K562 (cell line): ENCODE results near the gene TANC1. TPM values are rescaled to one million over a fixed set of nuclear protein-coding genes. Genes with fewer than 3 reads are reported as not detected.

ENCODE experiments used
- ATAC-seq: fragments of 200-7000 bp; cut with Tn5 transposase; 3 replicates; pipeline ENCODE4 v1.9.1; 2020; ENCODE audit warnings: moderate library complexity
- BruUV-seq: library from RNA; stranded (reverse); fragments of 400-500 nt; replicated peaks from 2 replicates; lab custom pipeline; 2021; lab: Mats Ljungman, UMichigan
- CTCF ChIA-PET: fragments of 300-600 bp; formaldehyde crosslinking; extraction: SDS; loops from one replicate; lab custom pipeline; 2021; ENCODE audit warnings: low intra/inter-chr PET ratio; lab: Yijun Ruan, JAX
- POLR2A ChIA-PET: fragments of 300-600, 350-650 bp; sonication (Branson Sonifier 250); formaldehyde crosslinking; extraction: SDS; loops from one replicate; lab custom pipeline; 2021; ENCODE audit warnings: antibody characterized with exemption, inconsistent platforms; lab: Yijun Ruan, JAX
- DNase-seq, 4 experiments: peaks; one replicate each; pipeline versions ENCODE4 v3.0.0 to v3.0.0-alpha.2; 2011 to 2018; ENCODE audit warnings: low spot score in 3 of 4, mixed read lengths in 3 of 4; ENCODE audit errors: extremely low read depth in 1 of 4
- FAIRE-seq: peaks from 2 replicates; lab custom pipeline; 2011; peaks lifted over from hg19 to GRCh38; lab: Jason Lieb, UNC
- H2AFZ ChIP-seq: 2 replicates; pipeline ENCODE4 v1.6.0; 2011; ENCODE audit warnings: low read depth, low read length, control low read depth, inconsistent platforms
- H3K27ac ChIP-seq: fragments of 200-600 bp; 3 replicates; pipeline ENCODE4 v1.8.0; 2011; ENCODE audit warnings: low read depth, mild to moderate bottlenecking, control low read depth, inconsistent platforms, low read length, moderate library complexity, mixed read lengths; ENCODE audit errors: extremely low read depth
- H3K27me3 ChIP-seq, 2 experiments: fragments of 300-600 bp in 1 of 2; 2 replicates in 1 of 2; 3 replicates in 1 of 2; pipeline versions ENCODE4 v1.6.0 to v1.8.0; 2011; ENCODE audit warnings: inconsistent platforms in 2 of 2, low read length in 2 of 2, mild to moderate bottlenecking in 1 of 2, mixed read lengths in 1 of 2, moderate library complexity in 1 of 2; ENCODE audit not compliant: control insufficient read depth in 2 of 2, insufficient read depth in 2 of 2
- H3K36me3 ChIP-seq: fragments of 300-600 bp; 3 replicates; pipeline ENCODE4 v1.8.0; 2011; ENCODE audit warnings: mild to moderate bottlenecking, low read length, inconsistent platforms; ENCODE audit not compliant: control insufficient read depth, insufficient read depth
- H3K4me1 ChIP-seq, 2 experiments: fragments of 200-600 bp in 1 of 2; replicated peaks in 1 of 2; 2 replicates in 1 of 2; 3 replicates in 1 of 2; pipeline versions ENCODE4 v1.5.1 to v1.8.0; 2011; ENCODE audit warnings: inconsistent platforms in 2 of 2, low read length in 2 of 2, mild to moderate bottlenecking in 1 of 2, mixed read lengths in 1 of 2, moderate library complexity in 1 of 2; ENCODE audit not compliant: control insufficient read depth in 2 of 2, insufficient read depth in 2 of 2
- H3K4me2 ChIP-seq: 2 replicates; pipeline ENCODE4 v1.6.1; 2011; ENCODE audit warnings: low read length, control low read depth, inconsistent platforms, mixed read lengths; ENCODE audit not compliant: insufficient read depth
- H3K4me3 ChIP-seq: fragments of 200-600 bp; sonication (generic), shearing (Covaris generic); 2 replicates; pipeline ENCODE4 v1.5.1; 2016; ENCODE audit warnings: control low read depth, inconsistent platforms
- H3K79me2 ChIP-seq: fragments of 200-600 bp; 3 replicates; pipeline ENCODE4 v1.8.0; 2011; ENCODE audit warnings: low read length, inconsistent platforms; ENCODE audit not compliant: control insufficient read depth, insufficient read depth
- H3K9ac ChIP-seq, 2 experiments: 2 replicates each; pipeline versions ENCODE4 v1.6.0 to v1.6.1; 2011; ENCODE audit warnings: low read depth in 2 of 2, low read length in 2 of 2, control low read depth in 1 of 2, inconsistent platforms in 1 of 2, mild to moderate bottlenecking in 1 of 2, mixed read lengths in 1 of 2; ENCODE audit not compliant: insufficient read depth in 1 of 2
- H3K9me1 ChIP-seq: one replicate; pipeline ENCODE4 v1.6.0; 2011; ENCODE audit warnings: inconsistent platforms, mild to moderate bottlenecking, low read length, moderate library complexity; ENCODE audit not compliant: control insufficient read depth, insufficient read depth
- H3K9me3 ChIP-seq: replicated peaks from 2 replicates; pipeline ENCODE4 v1.5.1; 2011; ENCODE audit warnings: low read depth, low read length, inconsistent platforms; ENCODE audit not compliant: control insufficient read depth, insufficient read depth
- H4K20me1 ChIP-seq: replicated peaks from 2 replicates; pipeline ENCODE4 v1.6.1; 2011; ENCODE audit warnings: low read length, inconsistent platforms, mixed read lengths; ENCODE audit not compliant: control insufficient read depth, insufficient read depth
- BRD9 ChIP-seq: fragments of 450-650 bp; IDR thresholded peaks from 2 replicates; pipeline ENCODE4 v1.6.1; 2018; ENCODE audit warnings: low read depth; ENCODE audit not compliant: partially characterized antibody
- CHD1 ChIP-seq: fragments of 200-600 bp; sonication (generic); IDR thresholded peaks from one replicate; pipeline ENCODE4 v1.6.1; 2012; ENCODE audit warnings: mild to moderate bottlenecking, moderate library complexity, low read length, inconsistent platforms
- WHSC1 ChIP-seq: IDR thresholded peaks from one replicate; pipeline ENCODE4 v1.6.1; 2012; ENCODE audit warnings: low read length, control low read depth, inconsistent platforms
- XRCC5 ChIP-seq: fragments of 200-400 bp; formaldehyde crosslinking; IDR thresholded peaks from 2 replicates; pipeline ENCODE4 v1.6.1; 2017; ENCODE audit warnings: low read depth, mild to moderate bottlenecking, low read length
- ZSCAN29 ChIP-seq: fragments of 450-650 bp; IDR thresholded peaks from 2 replicates; pipeline ENCODE4 v1.6.1; 2017
- WGBS: fragments of 100-300 bp; shearing (Covaris generic); methylation state at CpG from one replicate; pipeline ENCODE4 v1.1.6; 2016; ENCODE audit warnings: low coverage, mixed read lengths; ENCODE audit not compliant: insufficient coverage; ENCODE audit errors: missing lambda C conversion rate; 5-methylcytosine and 5-hydroxymethylcytosine counted together
- in situ Hi-C: fragments of 300-500 bp; cut with MboI; formaldehyde crosslinking; loops from 4 replicates; pipeline ENCODE4 v1.15.0; 2018; ENCODE audit warnings: inconsistent platforms, mixed read lengths
- intact Hi-C: fragments of 100-400 bp; cut with micrococcal nuclease; formaldehyde crosslinking; loops from 2 replicates; pipeline ENCODE4 v1.14.2; 2022
- polyA plus RNA-seq, 8 experiments: library from polyadenylated mRNA; depleted of rRNA in 4 of 8; stranded (reverse) in 5 of 8; unstranded in 3 of 8; fragments of >200 nt; fragmentation: Nextera tagmentation in 2 of 8; fragmentation: Illumina TruSeq in 1 of 8; extraction: Ambion mirVana in 2 of 8; extraction: Trizol in 1 of 8; gene quantifications; 2 replicates each; pipeline versions ENCODE4 v1.2.1 to v1.2.3, GENCODE V29; 2011 to 2014; ENCODE audit warnings: inconsistent platforms in 1 of 8, missing spikeins in 1 of 8
- total RNA-seq, 7 experiments: library from RNA; depleted of rRNA in 6 of 7; stranded (reverse); fragments of >200 nt in 6 of 7; fragmentation: Illumina TruSeq in 2 of 7; extraction: Trizol in 2 of 7; gene quantifications; 2 replicates each; pipeline versions ENCODE4 v1.2.1 to v1.2.3, GENCODE V29; 2011 to 2021; ENCODE audit warnings: low replicate concordance in 1 of 7
- TF ChIP-seq, protein P1 (sequence below): fragments of 250-450 bp; sonication (Bioruptor Pico); IDR thresholded peaks from 2 replicates; pipeline ENCODE4 v1.5.0; 2022; ENCODE audit warnings: mild to moderate bottlenecking

The TANC1 gene
- total and polyA plus RNA-seq, 9 of the 15 experiments (the other 6 are each of a cell fraction or from before 2014, with no cell fraction given) = under 0.01 to 0.20 (median 0.07) TPM; not detected in 1

DNA sequence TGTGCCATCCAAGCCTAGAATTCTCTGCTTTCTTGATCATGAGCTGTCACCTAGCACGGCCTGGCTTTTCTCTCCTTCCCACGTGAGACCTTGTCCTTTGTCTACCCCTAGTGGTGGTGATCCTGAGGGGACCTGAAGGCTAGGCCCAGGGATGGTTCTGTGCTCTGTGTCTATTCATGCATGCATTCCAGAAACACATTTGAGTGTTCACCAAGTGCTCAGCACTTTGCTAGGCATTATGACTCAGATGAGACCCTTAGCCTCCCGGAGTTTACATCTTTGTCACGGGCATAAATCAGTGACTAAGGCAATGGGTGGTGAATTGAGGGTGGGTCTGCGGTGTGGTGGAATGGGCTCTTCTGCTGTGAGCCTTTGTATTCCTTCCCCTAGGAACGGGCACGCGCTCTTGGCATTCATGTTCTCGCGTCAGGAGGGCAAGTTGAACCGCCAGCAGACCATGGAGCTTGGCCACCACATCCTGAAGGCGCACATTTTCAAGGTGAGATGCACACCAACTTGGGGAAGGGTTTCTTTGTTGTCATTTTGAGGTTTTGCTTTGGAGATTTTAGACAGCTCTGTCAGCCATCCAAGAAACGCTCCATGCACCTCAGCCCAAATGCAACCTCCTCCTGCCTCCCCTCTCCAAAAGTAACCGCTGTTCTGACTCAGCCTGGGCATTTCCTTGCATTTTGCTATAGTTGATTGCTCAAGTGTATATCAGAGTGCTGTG, 217.1 kb downstream of the TANC1 start (continued):
- TF ChIP-seq, protein P1, sequence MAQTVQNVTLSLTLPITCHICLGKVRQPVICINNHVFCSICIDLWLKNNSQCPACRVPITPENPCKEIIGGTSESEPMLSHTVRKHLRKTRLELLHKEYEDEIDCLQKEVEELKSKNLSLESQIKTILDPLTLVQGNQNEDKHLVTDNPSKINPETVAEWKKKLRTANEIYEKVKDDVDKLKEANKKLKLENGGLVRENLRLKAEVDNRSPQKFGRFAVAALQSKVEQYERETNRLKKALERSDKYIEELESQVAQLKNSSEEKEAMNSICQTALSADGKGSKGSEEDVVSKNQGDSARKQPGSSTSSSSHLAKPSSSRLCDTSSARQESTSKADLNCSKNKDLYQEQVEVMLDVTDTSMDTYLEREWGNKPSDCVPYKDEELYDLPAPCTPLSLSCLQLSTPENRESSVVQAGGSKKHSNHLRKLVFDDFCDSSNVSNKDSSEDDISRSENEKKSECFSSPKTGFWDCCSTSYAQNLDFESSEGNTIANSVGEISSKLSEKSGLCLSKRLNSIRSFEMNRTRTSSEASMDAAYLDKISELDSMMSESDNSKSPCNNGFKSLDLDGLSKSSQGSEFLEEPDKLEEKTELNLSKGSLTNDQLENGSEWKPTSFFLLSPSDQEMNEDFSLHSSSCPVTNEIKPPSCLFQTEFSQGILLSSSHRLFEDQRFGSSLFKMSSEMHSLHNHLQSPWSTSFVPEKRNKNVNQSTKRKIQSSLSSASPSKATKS (CRISPR knock-in tag) = no peak
- no peak for TF ChIP-seq WHSC1
- TF ChIP-seq BRD9 = no peak
- TF ChIP-seq ZSCAN29 = no peak
- TF ChIP-seq, all 486 proteins: peak for 13

DNA sequence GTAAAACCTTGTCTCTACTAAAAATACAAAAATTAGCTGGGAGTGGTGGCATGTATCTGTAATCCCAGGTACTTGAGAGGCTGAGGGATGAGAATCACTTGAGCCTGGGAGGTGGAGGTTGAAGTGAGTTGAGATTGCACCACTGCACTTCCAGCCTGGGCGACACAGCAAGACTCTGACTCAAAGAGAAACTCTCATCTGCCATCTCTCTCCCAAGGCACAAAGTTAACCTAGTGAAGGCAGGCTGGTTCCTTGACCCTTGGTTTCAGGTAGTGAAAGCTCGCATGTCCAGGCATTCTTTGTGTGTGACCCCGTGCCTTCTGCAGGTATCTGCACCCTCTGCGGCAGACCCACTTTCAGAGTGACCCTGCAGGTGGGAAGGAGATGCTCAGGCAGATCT, 218.0 kb downstream of the TANC1 start:
- Histone ChIP-seq H3K4me3 (no peak overlapping the region), H3K4me2 (no peak overlapping the region), H2AFZ (no peak overlapping the region), H3K27me3 (peaks cover 35 to 68% of the 10 kb centered on the region in 2 experiments), H3K9me3 (no peaks in the 10 kb centered on the region), H3K79me2 (no peaks in the 10 kb centered on the region), H3K9ac (no peak overlapping the region)
- WGBS = 4% methylated on average over 4 of the region's 4 CpGs
- DNase-seq = no peak
- in situ Hi-C loops = loop anchor here (10.0 kb wide), 1 partner anchor 282 kb away; no protein-coding TSS in a partner anchor
- TF ChIP-seq XRCC5 (no peak), CHD1 (no peak)
- TF ChIP-seq, all 486 proteins: peak for 0
- Histone ChIP-seq H4K20me1 (peaks cover 15% of the 10 kb centered on the region; the same call in 1 of the 2 replicates), H3K27ac (no peak overlapping the region), H3K4me1 (no peaks in the 10 kb centered on the region), H3K9me1 (no peaks in the 10 kb centered on the region), H3K36me3 (no peaks in the 10 kb centered on the region)
- POLR2A ChIA-PET = interaction anchor here (0.7 to 1.0 kb wide), 3 partner anchors 11 to 552 kb away, joined by 3 to 6 read pairs (median 3); no protein-coding TSS in a partner anchor
- CTCF ChIA-PET = no interaction called here
- ATAC-seq = no peak
- no TSS peak for BruUV-seq
- no peak for FAIRE-seq
- intact Hi-C loops = no loop called here
